ENCODE measurements around the gene PLCG2.
"Not testable (repeated sequence)": the region's sequence is repeated elsewhere in the genome, so short reads cannot be mapped to it uniquely, and the experiment has no call there.

PLCG2 gene

GRCh38 chr16:81790277-81790676, 11.2 kb downstream of the PLCG2 start:
- no peak for DNase-seq (ENCODE audit: low spot score)

GRCh38 chr16:81790830-81791435, 11.8 kb downstream of the PLCG2 start:
- no peak for DNase-seq (ENCODE audit: low spot score)

- DNase-seq (ENCODE audit: low spot score): no peak
Observed at GRCh38 chr16:81792828-81793227, 13.7 kb downstream of the PLCG2 start.

- DNase-seq (ENCODE audit: low spot score): no peak
Observed at GRCh38 chr16:81795193-81795592, 16.1 kb downstream of the PLCG2 start.

- DNase-seq (ENCODE audit: low spot score): peak; percentile 30
Observed at GRCh38 chr16:81796035-81796434, 16.9 kb downstream of the PLCG2 start.

GRCh38 chr16:81796583-81797346, 17.7 kb downstream of the PLCG2 start:
- no peak for DNase-seq (ENCODE audit: low spot score)

- DNase-seq (ENCODE audit: low spot score): peak; percentile 46
Observed at GRCh38 chr16:81797443-81797842, 18.4 kb downstream of the PLCG2 start.

- DNase-seq (ENCODE audit: low spot score): no peak
Observed at GRCh38 chr16:81798311-81799137, 19.4 kb downstream of the PLCG2 start.

- DNase-seq (ENCODE audit: low spot score): no peak
Observed at GRCh38 chr16:81799138-81799504, 20.0 kb downstream of the PLCG2 start.

- not testable (repeated sequence) for DNase-seq (ENCODE audit: low spot score)
Observed at GRCh38 chr16:81801724-81802123, 22.6 kb downstream of the PLCG2 start.

GRCh38 chr16:81803332-81803731, 24.2 kb downstream of the PLCG2 start:
- DNase-seq (ENCODE audit: low spot score): no peak

GRCh38 chr16:81804134-81804610, 25.1 kb downstream of the PLCG2 start:
- DNase-seq (ENCODE audit: low spot score): no peak

GRCh38 chr16:81806696-81807095, 27.6 kb downstream of the PLCG2 start:
- DNase-seq (ENCODE audit: low spot score): no peak

- no peak for DNase-seq (ENCODE audit: low spot score)
Observed at GRCh38 chr16:81807767-81808358, 28.8 kb downstream of the PLCG2 start.

GRCh38 chr16:81808933-81809480, 29.9 kb downstream of the PLCG2 start:
- no peak for DNase-seq (ENCODE audit: low spot score)

- DNase-seq (ENCODE audit: low spot score): no peak
Observed at GRCh38 chr16:81809567-81809966, 30.5 kb downstream of the PLCG2 start.

- DNase-seq (ENCODE audit: low spot score): no peak
Observed at GRCh38 chr16:81810361-81810760, 31.3 kb downstream of the PLCG2 start.

- DNase-seq (ENCODE audit: low spot score): no peak
Observed at GRCh38 chr16:81810894-81811538, 31.9 kb downstream of the PLCG2 start.

- DNase-seq (ENCODE audit: low spot score): no peak
Observed at GRCh38 chr16:81813648-81814047, 34.6 kb downstream of the PLCG2 start.

- DNase-seq (ENCODE audit: low spot score): no peak
Observed at GRCh38 chr16:81814751-81815428, 35.8 kb downstream of the PLCG2 start.

GRCh38 chr16:81815429-81815766, 36.3 kb downstream of the PLCG2 start:
- no peak for DNase-seq (ENCODE audit: low spot score)
